Panc1 (cell line): ENCODE results near the gene SLC25A34.

Experiments used
- CTCF ChIP-seq: fragments of 450-650 bp; IDR thresholded peaks from 2 replicates; pipeline ENCODE4 v1.5.1; 2017; ENCODE audit warnings: mild to moderate bottlenecking
- TF ChIP-seq, protein P1 (sequence below), 2 experiments: IDR thresholded peaks; 2 replicates each; pipeline ENCODE4 v1.6.1; 2011 to 2012; ENCODE audit warnings: low read depth in 2 of 2, control low read depth in 1 of 2, low read length in 1 of 2, mild to moderate bottlenecking in 1 of 2, moderate library complexity in 1 of 2; ENCODE audit not compliant: insufficient read depth in 1 of 2

DNA sequence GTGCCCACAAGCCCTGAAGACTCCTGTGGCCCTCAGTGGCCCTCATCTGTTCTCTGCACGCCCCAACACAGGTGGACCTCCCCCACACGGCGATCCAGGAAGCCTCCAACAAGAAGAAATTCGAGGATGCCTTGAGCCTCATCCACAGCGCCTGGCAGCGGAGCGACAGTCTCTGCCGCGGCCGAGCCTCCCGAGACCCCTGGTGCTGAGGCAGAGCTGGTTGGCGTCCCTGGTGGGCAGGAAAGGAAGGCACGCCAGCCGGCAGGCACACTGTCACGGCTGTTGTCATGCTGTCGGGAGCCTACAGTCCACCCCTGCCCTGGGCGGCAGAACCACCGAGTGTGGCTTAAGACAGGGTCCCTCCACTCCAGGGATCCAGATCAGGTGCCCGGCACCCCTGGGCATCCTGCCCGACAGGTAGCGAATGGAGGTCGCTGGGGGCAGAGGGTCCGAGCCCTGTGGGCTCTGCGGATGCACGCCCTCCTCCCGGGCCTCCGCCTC lies 2.3 kb upstream of the SLC25A34 start:
- no peak for TF ChIP-seq CTCF
- TF ChIP-seq, protein P1, sequence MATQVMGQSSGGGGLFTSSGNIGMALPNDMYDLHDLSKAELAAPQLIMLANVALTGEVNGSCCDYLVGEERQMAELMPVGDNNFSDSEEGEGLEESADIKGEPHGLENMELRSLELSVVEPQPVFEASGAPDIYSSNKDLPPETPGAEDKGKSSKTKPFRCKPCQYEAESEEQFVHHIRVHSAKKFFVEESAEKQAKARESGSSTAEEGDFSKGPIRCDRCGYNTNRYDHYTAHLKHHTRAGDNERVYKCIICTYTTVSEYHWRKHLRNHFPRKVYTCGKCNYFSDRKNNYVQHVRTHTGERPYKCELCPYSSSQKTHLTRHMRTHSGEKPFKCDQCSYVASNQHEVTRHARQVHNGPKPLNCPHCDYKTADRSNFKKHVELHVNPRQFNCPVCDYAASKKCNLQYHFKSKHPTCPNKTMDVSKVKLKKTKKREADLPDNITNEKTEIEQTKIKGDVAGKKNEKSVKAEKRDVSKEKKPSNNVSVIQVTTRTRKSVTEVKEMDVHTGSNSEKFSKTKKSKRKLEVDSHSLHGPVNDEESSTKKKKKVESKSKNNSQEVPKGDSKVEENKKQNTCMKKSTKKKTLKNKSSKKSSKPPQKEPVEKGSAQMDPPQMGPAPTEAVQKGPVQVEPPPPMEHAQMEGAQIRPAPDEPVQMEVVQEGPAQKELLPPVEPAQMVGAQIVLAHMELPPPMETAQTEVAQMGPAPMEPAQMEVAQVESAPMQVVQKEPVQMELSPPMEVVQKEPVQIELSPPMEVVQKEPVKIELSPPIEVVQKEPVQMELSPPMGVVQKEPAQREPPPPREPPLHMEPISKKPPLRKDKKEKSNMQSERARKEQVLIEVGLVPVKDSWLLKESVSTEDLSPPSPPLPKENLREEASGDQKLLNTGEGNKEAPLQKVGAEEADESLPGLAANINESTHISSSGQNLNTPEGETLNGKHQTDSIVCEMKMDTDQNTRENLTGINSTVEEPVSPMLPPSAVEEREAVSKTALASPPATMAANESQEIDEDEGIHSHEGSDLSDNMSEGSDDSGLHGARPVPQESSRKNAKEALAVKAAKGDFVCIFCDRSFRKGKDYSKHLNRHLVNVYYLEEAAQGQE (IDR thresholded peaks at IDR 0.05; ENCODE audit: insufficient read depth in 1 of 2, low read depth in 2 of 2, low read length in 1 of 2): no peak
